Esophagus muscularis mucosa (tissue), 4 donors: Measurements from ENCODE around the gene CTIF. TPM values are rescaled to one million over a fixed set of nuclear protein-coding genes. Genes with fewer than 3 reads are reported as not detected.

Source experiments
- DNase-seq: peaks from one replicate; pipeline ENCODE4 v3.0.0-alpha.2; 2017; ENCODE audit errors: extremely low spot score
- H3K27ac ChIP-seq, 4 donors: fragments of 200-600 bp; sonication (generic); replicated peaks in 1 of 4; 1 replicate in 3 of 4; 2 replicates in 1 of 4; pipeline ENCODE4 v1.5.1; 2016 to 2019; ENCODE audit warnings: mild to moderate bottlenecking in 1 of 4
- H3K27me3 ChIP-seq, 4 donors: fragments of 200-600 bp; sonication (generic); one replicate each; pipeline versions ENCODE4 v1.5.1 to v1.6.0; 2016 to 2019
- H3K36me3 ChIP-seq, 4 donors: fragments of 200-600 bp; sonication (generic); one replicate each; pipeline ENCODE4 v1.5.1; 2016 to 2019
- H3K4me1 ChIP-seq, 4 donors: fragments of 200-600 bp; sonication (generic); one replicate each; pipeline ENCODE4 v1.5.1; 2016 to 2019
- H3K4me3 ChIP-seq, 4 donors: fragments of 200-600 bp; sonication (generic); 1 replicate in 2 of 4; 2 replicates in 2 of 4; pipeline ENCODE4 v1.5.1; 2016 to 2019; ENCODE audit warnings: mild to moderate bottlenecking in 4 of 4, moderate library complexity in 1 of 4
- H3K9me3 ChIP-seq, 4 donors: fragments of 200-600 bp; sonication (generic); 1 replicate in 3 of 4; 2 replicates in 1 of 4; pipeline ENCODE4 v1.5.1; 2016 to 2019
- EP300 ChIP-seq: sonication (generic); formaldehyde crosslinking; IDR thresholded peaks from one replicate; pipeline ENCODE4 v1.6.1; 2017; ENCODE audit warnings: antibody characterized with exemption
- POLR2A ChIP-seq: fragments of 450-650 bp; IDR thresholded peaks from one replicate; pipeline ENCODE4 v1.6.1; 2017; ENCODE audit warnings: antibody characterized with exemption, moderate library complexity, mild to moderate bottlenecking, low read depth
- POLR2AphosphoS5 ChIP-seq, 2 donors: sonication (generic); formaldehyde crosslinking; IDR thresholded peaks; one replicate each; pipeline ENCODE4 v1.6.1; 2017; ENCODE audit warnings: antibody characterized with exemption in 2 of 2
- WGBS: methylation state at CpG from one replicate; pipeline ENCODE4 v1.1.5; 2018; 5-methylcytosine and 5-hydroxymethylcytosine counted together
- intact Hi-C: fragments of 100-400 bp; cut with DNase I; formaldehyde crosslinking; loops from one replicate; pipeline ENCODE4 v1.15.1; 2023
- total RNA-seq, 4 donors: library from RNA; depleted of rRNA; stranded (reverse); fragments of >200 nt; gene quantifications; one replicate each; pipeline versions ENCODE4 v1.1.0 to v1.2.1, GENCODE V29; 2016
- TF ChIP-seq, protein P1 (sequence below), 3 experiments: fragments of 200-600 bp in 2 of 3; fragments of 450-650 bp in 1 of 3; sonication (generic) in 2 of 3; IDR thresholded peaks; one replicate each; pipeline ENCODE4 v1.5.1; 2017 to 2019; ENCODE audit warnings: antibody characterized with exemption in 3 of 3, mild to moderate bottlenecking in 2 of 3, moderate library complexity in 1 of 3

Gene CTIF
- total RNA-seq, 4 donors from 2014 or later: 63.1 to 137 (median 87.7) TPM

DNA sequence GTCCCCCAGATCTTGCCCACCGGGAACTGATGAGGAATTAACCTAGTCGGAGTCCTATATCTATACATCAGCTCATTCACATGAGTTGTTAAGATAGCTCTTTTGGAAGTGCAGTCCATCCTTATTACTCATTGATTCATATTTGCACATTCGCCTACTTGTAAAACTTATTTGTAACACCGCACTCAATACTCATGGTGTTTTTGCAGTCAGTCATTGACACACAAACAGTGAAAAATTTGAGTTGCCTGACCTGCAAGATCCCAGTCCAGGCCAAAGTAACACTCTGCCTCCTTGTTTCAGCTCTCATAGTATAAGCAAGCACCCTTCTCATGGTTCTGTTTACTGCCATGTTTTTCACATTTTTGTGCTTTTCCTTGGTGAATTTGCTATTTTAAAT, 180.6 kb downstream of the CTIF start:
- Histone ChIP-seq H3K9me3 (no peaks in the 10 kb centered on the region), H3K4me1 (peaks cover 14 to 39% (median 33%) of the 10 kb centered on the region in 4 donors)

DNA sequence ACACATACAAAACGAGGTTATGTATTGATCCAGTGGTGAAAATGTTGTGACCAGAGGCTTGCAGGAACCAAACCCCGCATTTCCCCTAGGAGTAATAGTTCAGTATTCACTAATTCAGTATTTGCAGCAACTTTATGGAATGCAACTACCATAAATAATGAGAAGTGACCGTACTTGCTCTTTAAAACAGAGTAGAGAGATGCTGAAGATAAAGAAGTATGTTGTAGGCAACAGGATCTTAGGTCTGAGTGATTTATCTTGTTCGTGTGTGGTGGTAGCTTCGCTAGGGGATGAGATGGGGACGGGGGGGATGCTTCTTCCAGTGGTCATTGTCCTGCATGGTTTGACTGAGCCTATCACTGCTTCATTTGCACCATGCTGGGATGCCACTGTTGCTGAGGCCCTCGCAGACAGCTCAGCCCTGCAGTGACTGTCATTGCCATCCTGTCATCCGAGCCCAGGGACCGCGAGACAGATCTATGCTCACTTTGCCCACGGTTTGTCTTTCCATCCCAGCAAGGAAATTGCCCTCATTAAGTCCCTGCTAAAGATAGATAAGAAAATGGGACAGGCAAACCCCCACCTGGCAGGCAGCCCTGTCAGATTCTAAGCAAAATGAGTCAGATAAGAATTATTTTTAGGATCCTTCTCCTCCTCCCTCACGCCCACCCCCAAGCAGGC, 181.3 kb downstream of the CTIF start:
- Histone ChIP-seq H3K27me3 (no peaks in the 10 kb centered on the region), H3K27ac (no peak overlapping the region), H3K4me1 (peaks cover 14 to 35% (median 30%) of the 10 kb centered on the region in 4 donors), H3K9me3 (no peaks in the 10 kb centered on the region), H3K36me3 (peaks cover 0 to 16% (median 12%) of the 10 kb centered on the region in 4 donors), H3K4me3 (no peak overlapping the region)
- intact Hi-C loops: no loop called here
- DNase-seq: no peak
- TF ChIP-seq EP300 (no peak), POLR2AphosphoS5 (IDR thresholded peaks at IDR 0.05) (no peak), POLR2A (no peak)
- TF ChIP-seq, protein P1, sequence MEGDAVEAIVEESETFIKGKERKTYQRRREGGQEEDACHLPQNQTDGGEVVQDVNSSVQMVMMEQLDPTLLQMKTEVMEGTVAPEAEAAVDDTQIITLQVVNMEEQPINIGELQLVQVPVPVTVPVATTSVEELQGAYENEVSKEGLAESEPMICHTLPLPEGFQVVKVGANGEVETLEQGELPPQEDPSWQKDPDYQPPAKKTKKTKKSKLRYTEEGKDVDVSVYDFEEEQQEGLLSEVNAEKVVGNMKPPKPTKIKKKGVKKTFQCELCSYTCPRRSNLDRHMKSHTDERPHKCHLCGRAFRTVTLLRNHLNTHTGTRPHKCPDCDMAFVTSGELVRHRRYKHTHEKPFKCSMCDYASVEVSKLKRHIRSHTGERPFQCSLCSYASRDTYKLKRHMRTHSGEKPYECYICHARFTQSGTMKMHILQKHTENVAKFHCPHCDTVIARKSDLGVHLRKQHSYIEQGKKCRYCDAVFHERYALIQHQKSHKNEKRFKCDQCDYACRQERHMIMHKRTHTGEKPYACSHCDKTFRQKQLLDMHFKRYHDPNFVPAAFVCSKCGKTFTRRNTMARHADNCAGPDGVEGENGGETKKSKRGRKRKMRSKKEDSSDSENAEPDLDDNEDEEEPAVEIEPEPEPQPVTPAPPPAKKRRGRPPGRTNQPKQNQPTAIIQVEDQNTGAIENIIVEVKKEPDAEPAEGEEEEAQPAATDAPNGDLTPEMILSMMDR (IDR thresholded peaks at IDR 0.05): no peak
- WGBS: 68% methylated on average over 11 of the region's 12 CpGs

More for the DNA sequence above, 180.6 kb downstream of the CTIF start:
- 95% methylated on average over 4 of the region's 4 CpGs for WGBS
- H3K27ac ChIP-seq: no peak overlapping the region
- no peak overlapping the region for H3K4me3 ChIP-seq
- intact Hi-C loops: no loop called here
- DNase-seq: no peak
- H3K27me3 ChIP-seq: no peaks in the 10 kb centered on the region
- TF ChIP-seq POLR2A: no peak
- TF ChIP-seq, protein P1 (IDR thresholded peaks at IDR 0.05): no peak
- no peak for TF ChIP-seq EP300
- TF ChIP-seq POLR2AphosphoS5 (IDR thresholded peaks at IDR 0.05): no peak
- H3K36me3 ChIP-seq: peaks cover 0 to 16% (median 10%) of the 10 kb centered on the region in 4 donors

- intact Hi-C loops: no loop called here
- WGBS: 86% methylated on average over 6 of the region's 6 CpGs
- Histone ChIP-seq H3K36me3 (peaks cover 0 to 16% (median 13%) of the 10 kb centered on the region in 4 donors), H3K4me3 (no peak overlapping the region), H3K27ac (no peak overlapping the region), H3K27me3 (no peaks in the 10 kb centered on the region), H3K4me1 (peaks cover 10 to 30% (median 25%) of the 10 kb centered on the region in 4 donors), H3K9me3 (no peaks in the 10 kb centered on the region)
- TF ChIP-seq EP300 (no peak), POLR2AphosphoS5 (IDR thresholded peaks at IDR 0.05) (no peak), POLR2A (no peak)
- TF ChIP-seq, protein P1 (IDR thresholded peaks at IDR 0.05): no peak
- DNase-seq: no peak
Measured at GRCh38 chr18:48720655-48721025, 181.8 kb downstream of the CTIF start.

- H3K27ac ChIP-seq: no peak overlapping the region
- no peak overlapping the region for H3K4me3 ChIP-seq
- TF ChIP-seq POLR2AphosphoS5 (IDR thresholded peaks at IDR 0.05) (no peak), EP300 (no peak), POLR2A (no peak)
- TF ChIP-seq, protein P1 (IDR thresholded peaks at IDR 0.05): no peak
- no peak for DNase-seq
- peaks cover 6 to 23% (median 20%) of the 10 kb centered on the region in 4 donors for H3K4me1 ChIP-seq
- no peaks in the 10 kb centered on the region for H3K27me3 ChIP-seq
- peaks cover 0 to 16% (median 13%) of the 10 kb centered on the region in 4 donors for H3K36me3 ChIP-seq
- 90% methylated on average over 3 of the region's 8 CpGs for WGBS
- intact Hi-C loops: no loop called here
- H3K9me3 ChIP-seq: no peaks in the 10 kb centered on the region
Measured at GRCh38 chr18:48721312-48721711, 182.5 kb downstream of the CTIF start.
